NCI-H2196 treated with DMSO at 0.1 percent for 48 hours (cell line): ENCODE measurements around the gene ARHGEF10L.

Experiments
- DNase-seq: peaks from one replicate; lab custom pipeline; 2025; ENCODE audit not compliant: unreplicated experiment; lab: John Stamatoyannopoulos, UW

ARHGEF10L gene

DNA sequence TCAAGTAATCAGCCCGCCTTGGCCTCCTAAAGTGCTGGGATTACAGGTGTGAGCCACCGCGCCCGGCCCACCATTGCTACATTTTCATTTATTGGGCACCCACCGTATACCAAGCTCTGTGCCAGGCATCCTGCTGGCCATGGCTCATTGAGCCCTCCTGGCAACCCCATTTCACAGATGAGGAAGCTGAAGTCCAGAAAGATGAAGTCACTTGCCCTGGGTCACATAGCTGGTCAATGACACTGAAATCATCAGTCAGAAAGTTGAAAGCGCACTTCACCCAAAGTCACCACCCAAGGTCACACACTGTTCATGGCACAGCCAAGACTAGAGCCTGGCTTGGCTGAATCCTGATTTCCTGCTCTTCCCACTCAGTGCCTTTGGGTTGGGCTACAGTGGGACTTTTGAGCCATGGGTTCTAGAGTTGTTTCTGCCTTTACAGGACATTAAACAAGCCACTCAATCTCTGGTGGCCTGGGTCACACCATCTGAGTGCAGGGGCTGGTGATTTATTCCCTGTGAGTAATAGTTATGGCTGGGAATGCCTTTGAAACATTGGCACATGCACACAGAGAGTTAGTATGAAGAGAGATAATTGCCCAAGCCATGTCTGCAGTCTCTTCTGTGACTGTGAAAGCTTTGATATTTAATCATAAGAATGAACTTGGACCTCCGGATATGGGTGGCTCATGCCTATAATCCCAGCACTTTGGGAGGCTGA lies 16.0 kb upstream of the ARHGEF10L start:
- DNase-seq = no peak

DNA sequence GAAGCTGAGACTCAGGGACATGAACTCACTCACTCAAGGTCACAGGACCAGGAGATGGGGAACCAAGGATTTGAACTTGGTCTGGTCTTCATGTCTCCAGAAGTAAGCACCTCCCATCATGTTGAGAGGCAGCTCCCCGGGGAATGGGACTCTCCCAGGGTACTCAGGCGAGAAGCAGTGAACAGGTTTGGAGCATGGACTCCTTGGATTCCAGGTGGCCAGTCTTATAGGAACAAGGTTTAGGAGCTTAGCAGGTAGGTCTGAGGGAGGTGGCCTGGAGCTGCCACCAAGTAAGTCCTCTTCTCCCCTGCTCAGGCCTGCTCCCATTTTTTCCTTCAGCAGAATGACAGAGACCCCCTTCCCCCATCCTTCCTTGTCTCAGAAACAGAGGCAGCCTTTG lies 14.9 kb upstream of the ARHGEF10L start:
- DNase-seq = no peak

DNA sequence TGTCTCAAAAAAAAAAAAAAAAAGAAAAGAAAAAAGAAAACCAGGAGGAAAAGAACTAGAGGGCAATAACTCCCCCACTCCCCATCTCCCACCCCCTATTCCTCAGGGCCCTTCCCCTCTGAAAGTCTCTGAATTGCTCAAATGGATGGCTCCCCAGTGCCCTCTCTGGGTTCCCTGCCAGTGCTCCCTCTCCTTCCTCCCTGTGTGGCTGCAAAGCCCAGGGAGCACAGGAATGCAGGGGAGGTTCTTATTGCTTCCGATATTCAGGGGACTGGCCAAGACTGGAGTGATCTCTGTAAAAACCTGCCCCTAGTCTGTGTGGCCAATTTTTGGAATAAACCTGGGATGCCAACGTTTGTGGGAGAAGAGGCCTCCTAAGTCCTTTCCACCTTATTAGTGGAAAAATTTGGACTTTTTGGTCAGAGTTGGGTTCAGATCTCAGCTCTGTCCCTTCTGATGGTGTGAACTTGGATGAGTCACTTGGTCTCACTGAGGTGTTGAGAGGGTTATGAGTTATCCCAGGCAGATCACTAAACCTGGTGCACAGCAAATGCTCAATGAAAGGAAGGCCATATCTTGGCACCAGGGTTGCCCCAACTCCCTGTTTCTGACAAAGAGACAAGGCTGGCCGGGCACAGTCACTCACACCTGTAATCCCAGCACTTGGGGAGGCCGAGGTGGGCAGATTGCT lies 13.4 kb upstream of the ARHGEF10L start:
- no peak for DNase-seq

DNA sequence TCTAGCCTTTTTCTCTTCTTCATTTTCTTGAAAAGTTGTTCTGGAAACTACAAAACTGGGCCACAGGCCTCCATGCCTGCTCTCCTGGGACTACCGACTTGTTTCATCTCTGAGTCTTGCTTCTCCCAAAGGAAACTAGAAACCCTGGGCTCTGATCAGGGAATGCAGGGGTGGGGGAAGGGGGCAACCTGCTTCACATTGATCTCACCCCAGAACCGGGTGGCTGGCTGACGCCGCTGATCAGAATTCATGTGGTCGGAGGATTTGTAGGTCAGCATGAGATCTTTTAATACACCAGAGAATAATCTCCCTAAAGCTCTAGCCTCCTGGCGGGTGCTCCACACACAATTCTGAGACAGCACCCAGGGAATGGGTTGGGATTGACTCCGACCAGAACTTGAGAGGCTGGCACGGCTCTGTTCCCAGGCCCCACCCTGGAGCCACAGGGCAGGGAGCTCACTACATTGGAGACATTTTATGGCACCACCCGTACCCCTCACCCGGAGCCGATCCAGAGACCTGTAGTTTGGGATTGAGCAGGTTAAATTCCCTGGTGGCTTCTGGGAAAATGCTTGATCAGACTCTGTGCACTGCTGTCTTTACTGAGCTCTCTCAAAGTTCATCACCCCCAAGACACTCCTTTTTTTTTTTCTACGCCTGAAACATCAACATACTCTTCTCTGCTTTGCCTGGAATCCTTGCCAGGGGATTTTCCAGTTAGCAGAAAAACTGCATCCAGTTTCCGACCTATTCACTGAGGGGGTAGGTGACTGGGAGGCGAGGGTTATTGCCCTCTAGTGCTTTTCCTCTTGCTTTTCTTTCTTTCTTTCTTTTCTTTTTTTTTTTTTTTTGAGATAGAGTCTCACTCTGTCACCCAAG lies 12.2 kb upstream of the ARHGEF10L start:
- no peak for DNase-seq

DNA sequence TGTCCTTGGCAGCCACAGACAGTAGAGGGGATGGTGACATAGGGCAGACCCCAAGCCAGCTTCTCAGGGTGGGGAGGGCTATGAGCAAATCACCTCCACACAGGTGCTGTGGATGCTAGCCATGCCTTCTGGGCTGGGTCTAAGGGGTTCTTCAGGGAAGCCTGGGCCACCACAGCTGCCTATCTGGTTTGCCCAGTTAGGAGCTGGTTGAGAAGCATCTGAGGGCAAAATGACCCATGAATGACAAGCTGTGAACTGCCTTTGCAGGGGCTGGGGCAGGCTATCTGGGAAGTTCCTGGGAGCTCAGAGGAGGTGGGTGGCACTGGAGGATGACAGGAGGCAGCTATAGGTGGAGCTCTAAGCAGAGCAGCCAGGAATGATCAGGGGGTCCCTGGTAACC lies 10.1 kb upstream of the ARHGEF10L start:
- no peak for DNase-seq

DNA sequence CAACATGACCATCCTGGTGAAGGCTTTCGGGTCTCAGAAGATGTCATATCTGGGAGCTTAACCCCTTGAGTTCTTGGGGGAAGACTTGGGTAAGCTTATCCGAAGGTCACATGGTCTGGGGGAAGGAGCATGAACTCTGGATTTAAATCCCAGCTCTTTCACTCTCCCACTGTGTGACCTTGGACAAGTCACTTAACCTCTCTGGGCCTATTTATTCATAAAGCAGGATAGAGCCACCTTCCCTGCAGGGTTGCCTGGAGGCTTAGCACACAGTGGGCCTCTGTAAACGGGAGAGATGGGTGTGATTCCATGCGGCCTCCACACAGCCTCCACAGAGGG lies 8.2 kb upstream of the ARHGEF10L start:
- no peak for DNase-seq

DNA sequence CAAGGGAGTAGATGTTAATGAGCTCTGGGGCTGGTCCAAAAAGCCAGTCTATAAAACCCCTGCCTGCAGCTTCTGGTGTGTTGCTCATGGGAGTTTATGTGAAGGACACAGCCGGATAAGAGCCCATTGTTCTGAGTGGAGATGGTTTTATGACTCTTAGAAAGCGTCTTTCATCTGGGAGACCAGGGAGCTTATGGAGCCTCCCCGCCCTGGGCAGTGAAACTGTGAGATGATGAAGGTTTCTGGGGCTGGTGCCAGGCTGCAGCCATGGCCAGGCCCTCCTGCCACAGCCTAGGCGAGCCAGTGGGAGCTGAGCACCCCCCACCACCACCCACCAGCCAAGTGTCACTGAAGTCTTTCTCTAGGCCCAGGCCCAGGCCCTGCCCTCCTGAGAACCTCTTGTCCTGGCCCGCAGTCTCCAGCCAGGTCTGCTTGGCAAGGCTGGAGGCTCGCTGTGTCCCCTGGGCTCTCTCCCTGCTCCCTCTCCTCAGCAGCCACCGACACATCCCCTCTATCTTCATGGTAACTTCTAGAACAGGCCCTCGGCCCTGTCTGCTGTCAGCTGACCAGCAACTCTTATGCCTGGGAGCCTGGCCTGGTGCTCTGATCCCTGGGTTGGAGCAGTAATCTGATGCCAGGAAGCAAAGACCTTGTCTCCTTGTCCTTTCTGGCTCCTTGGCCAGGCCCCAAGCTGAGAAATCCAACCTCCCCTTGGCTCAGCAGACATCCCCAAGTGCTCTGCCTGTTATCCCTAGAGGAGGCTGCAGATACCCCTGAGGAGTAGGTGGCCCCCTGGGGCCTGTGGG lies 7.6 kb upstream of the ARHGEF10L start:
- peak; percentile 82 for DNase-seq

DNA sequence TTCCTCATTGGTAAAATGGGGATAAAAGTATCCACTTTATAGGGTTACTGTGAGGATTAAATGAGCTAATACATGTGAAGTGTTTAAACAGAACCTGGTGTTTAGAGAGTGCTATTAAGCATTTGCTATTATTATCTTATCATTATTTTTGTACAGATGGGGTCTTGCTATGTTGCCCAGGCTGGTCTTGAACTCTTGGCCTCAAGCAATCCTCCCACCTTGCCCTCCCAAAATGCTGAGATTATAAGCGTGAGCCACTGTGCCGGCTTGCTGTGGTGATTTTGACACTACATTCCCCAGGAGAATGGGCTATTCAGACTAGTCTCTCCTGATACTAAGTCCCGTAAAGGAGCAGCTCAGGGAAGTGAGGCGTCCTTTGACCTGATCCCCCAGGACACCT lies 6.3 kb upstream of the ARHGEF10L start:
- DNase-seq = no peak

DNA sequence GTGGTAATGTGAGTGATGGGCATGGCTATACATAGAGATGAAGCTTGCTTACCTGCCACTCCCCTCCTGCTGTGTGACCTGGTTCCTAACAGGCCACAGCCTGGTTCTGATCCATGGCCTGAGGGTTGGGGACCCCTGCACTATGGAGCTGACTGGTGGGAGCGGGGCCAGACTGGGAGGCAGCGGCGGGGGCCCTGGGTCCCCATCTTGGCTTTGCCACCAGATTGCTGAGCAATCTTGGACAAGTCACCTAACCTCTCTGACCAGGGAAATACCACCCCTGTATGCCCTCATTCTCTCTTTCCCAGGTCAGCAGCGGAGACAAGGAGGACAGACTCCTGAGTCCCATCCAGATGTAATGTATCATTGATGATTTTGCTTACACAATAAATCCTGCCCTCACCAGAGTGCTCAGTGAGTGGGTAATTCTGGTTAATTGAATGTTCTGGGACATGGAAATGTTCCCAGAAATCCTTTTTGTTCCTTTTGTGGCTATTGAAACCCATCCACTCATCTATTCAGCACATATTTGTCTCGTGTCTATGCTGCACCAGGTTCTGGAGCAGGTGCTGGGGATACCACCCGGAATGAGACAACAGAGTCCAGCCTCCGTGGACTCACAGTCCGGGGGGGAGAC lies 4.1 kb upstream of the ARHGEF10L start:
- no peak for DNase-seq

DNA sequence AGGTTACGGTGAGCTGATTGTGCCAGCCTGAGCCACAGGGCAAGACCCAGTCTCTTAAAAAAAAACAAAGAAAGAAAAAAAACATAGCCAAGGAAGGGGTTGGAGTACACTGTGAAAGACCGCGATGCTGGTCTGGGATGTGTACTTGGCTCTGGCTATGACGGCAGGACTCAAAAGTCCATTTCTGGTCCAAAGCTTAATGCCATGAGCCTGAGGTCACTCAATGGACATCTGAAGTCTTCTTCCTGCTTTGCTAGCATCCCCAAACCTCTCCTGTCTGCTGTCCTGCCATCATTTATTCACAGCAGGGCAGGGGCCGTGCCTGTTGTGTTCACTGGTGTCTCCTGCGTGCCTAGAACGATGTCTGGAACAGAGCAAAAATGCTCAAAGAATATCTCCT lies 1.5 kb upstream of the ARHGEF10L start:
- DNase-seq = no peak

DNA sequence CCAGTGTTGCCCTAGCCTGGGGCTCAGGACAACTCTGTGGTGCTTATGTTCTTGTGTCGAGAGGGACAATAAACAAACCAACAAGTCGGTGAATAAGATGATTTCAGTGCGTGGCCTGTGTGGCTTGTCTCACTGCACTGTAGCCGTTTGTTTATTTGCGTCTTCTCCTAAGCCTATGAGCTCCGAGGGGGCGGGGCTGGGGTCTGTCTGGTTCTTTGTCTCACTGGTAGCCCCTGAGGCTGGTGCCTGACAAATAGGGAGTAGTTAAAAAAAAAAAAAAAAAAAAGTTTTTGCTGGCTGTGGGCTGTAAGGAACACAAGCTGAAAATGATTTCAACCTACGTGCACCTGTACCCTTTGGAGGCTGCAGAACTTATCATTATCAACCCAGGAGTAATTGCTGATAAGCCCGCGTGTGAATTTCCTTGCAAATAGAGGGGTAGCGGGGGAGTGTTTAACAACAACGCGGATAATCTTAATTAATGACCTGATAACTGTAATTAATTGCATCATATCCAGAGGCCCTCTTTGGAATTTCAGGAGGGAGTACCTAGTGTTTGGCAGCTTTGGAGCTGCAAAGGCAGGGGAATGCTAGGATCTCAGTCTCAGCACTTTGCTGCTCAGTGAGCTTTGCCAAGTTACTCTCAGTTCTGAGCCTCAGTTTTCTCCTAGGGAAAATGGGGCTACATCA lies 925 bp upstream of the ARHGEF10L start:
- DNase-seq = no peak

DNA sequence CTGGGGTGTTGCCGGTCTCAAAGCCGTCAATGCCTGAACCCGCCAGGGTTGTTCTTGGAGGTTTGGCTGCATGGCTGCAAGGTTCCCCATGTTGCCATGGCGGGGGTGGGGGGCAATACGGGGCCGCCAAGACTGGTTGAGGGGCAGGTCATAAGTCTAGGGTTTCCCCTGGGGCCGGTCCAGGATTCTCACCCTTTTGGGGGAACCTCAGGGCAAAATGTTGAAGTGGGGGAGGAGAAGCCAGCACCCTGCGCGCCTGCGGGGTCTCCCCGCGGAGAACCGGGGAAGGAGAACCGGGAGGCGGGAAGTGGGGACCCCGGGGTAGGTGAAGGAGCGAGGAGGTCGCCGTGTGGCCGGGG lies 401 bp upstream of the ARHGEF10L start:
- no peak for DNase-seq

DNA sequence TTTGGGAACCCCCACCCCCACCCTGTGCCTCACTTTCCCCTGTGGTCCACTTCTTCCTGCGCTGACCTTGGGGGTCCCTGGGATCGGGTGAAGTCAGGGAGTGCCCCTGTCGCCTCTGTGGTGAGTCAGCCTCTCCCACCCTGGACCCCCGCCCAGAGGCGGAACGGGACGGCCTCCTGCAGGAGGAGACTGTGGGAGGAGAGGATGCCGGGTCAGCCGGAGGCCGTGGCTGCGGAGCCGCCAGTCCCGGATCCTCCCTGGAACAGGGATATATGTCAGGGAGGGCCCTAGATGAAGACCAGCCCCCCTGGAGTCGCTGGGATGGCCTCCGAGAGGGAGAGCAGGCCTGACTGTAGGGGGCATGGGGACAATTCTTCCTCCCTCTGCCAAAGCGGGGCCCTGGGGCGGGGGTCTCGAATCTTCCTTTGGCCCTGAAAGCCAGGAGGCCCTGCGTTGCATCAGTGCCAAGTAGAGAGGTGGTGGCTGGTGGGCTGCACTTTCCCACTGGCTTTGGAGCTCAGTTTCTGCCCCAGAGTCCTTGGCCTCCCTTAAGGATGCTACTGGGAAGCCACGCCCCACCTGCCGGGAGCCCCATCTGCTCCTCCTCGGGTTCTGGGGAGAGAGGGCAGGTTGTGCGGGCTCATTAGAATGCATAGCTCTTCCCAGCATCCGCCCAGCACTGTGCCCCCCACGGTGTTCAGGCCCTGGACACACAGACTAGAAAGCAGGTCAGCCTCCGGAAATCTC lies 930 bp downstream of the ARHGEF10L start:
- DNase-seq = no peak

DNA sequence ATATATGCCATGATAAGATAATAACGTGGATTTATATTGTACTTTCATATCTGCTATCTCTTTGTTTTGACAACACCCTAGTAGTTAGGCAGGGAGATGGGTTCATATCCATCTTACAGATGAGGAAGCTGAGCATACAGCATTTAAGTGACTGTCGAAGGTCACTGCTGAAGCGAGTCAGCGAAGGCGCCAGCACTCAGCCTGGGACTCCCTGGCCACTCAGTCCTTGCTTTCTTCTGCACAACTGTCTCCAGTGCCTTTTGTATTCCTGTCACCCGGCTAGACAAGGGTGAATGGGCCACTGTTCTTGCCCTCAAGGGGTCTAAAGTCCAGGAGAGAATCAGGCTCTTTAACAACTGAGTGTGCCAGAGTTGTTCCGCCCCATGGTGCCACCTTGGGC lies 3.1 kb downstream of the ARHGEF10L start:
- no peak for DNase-seq

DNA sequence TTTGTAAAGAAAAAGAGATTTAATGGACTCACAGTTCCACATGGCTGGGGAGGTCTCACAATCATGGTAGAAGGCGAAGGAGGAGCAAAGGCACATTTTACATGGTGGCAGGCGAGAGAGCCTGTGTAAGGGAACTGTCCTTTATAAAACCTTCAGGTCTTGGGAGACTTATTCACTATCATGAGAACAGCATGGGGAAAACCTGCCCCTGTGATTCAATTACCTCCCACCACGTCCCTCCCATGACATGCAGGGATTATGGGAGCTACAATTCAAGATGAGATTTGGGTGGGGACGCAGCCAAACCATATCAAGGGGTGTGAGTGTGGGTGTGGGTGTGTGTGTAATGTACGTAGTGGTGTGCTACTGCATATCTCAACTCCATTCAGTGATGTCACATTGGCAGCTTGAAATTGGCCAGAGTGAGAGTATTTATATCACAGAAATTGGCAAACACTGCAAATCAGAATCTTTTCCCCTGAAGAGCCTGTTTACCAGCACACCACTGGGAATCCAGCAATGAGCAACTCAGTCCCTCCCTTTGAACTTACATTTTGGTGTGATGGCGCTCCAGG lies 5.4 kb downstream of the ARHGEF10L start:
- no peak for DNase-seq

DNA sequence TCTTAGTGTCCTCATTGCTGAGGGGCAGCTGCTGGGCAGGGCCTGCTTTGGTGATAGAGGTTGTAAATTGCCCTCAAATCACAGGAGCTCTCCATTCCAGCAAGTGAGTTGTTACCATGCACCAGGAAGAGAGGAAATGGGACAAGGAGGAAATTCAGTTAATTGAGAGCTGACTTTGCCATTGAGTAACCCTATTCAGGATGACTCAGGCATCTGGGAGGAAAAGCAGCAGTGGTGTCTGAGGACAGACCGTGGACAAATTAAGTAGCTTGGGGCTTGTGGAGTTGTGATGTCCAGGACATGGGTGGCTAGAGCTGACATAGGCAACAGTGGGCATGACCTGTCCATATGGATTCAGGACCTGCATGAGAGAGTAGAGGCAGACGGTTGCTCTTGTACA lies 5.9 kb downstream of the ARHGEF10L start:
- no peak for DNase-seq

DNA sequence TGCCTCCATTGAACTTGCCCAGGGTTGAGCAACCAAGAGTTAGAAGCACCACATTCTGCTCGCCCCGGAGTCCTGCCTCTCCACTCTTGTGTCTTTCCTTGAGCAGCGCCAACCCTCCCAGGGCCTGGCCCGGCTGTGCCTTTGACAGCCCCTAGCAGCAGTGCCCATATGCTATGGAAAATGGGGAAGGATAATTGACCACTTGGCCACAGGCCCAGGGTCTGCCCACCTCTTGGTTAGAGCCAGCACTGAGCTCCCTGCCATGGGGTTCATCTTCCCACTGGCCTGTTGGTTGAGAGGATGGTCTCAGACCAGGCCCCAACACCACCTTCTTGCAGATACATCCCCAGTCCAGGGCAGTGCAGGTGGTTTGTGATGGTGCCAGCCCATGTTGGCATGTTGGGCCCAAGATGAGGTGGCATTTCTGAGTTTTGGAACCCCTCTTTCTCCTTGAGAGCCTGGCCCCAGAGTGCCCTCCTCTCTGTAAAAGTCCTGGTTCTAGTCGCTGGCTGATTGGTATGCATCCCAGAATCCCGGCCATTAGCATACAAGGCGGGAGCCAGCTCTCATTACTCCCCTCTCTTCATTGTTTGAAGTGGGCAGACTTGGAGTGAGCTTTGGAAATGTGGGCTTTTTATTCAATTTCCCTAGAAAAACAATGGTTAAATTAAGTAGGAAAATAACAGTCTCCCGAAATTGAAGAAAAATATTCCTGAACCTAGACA lies 7.6 kb downstream of the ARHGEF10L start:
- no peak for DNase-seq

DNA sequence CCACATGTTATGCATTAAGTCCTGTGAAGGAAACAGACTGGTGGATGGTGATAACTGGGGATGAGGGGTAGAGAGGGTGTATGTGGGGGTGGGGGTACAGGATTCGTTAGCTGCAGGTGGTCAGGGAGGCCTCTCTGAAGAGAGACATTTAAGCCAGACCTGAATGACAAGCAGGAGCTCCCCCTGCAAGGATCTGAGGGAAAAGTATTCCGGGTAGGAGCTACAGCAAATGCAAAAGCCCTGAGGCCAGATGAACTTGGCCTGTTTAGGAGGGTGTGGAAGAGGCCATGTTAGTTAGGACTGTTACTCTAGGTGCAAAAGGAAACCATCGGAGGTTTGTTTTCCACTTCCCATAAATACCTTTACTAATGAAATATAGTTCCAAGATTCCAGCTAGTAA lies 9.9 kb downstream of the ARHGEF10L start:
- no peak for DNase-seq
